ENCODE data around the gene ACP3. TPM values are rescaled to one million over a fixed set of nuclear protein-coding genes. Genes with fewer than 3 reads are reported as not detected.

The ACP3 gene
- total RNA-seq, 1 experiment from 2014 or later, result 0.82 TPM

GRCh38 chr3:132401255-132401654, 84.0 kb downstream of the ACP3 start:
- Mint-ChIP-seq H3K4me3 (ENCODE audit: unreplicated experiment) (no peak overlapping the region), H3K36me3 (ENCODE audit: insufficient read depth, unreplicated experiment) (no peaks in the 10 kb centered on the region), H3K4me1 (ENCODE audit: low read depth, unreplicated experiment) (no peaks in the 10 kb centered on the region), H3K9me3 (ENCODE audit: unreplicated experiment) (no peaks in the 10 kb centered on the region), H3K27me3 (ENCODE audit: insufficient read depth, unreplicated experiment) (no peaks in the 10 kb centered on the region), H3K27ac (ENCODE audit: unreplicated experiment) (no peak overlapping the region)
- Histone ChIP-seq H3K4me1 (no peaks in the 10 kb centered on the region), H3K4me3 (ENCODE audit: low read depth, low read length) (no peak overlapping the region), H3K36me3 (ENCODE audit: control insufficient read depth, insufficient read depth, low read length) (no peaks in the 10 kb centered on the region), H3K9me3 (no peaks in the 10 kb centered on the region), H3K27me3 (replicated peaks; ENCODE audit: control insufficient read depth, insufficient read depth, low read length) (no peaks in the 10 kb centered on the region)
- no TSS peak for BruUV-seq (replicated peaks)
- ChIA-PET POLR2A (no interaction called here), CTCF (no interaction called here)
- DNase-seq, result no peak
- intact Hi-C loops (cut with micrococcal nuclease; ENCODE audit: unreplicated experiment), result no loop called here
- TF ChIP-seq CTCF (IDR thresholded peaks at IDR 0.05; ENCODE audit: insufficient read depth in 1 of 2, low read depth in 1 of 2, low read length in 1 of 2, severe bottlenecking in 1 of 2, unreplicated experiment in 1 of 2), result no peak

- H3K27me3 ChIP-seq (replicated peaks; ENCODE audit: control insufficient read depth, insufficient read depth, low read length), result no peaks in the 10 kb centered on the region
- Mint-ChIP-seq H3K9me3 (ENCODE audit: unreplicated experiment) (no peaks in the 10 kb centered on the region), H3K36me3 (ENCODE audit: insufficient read depth, unreplicated experiment) (no peaks in the 10 kb centered on the region), H3K4me1 (ENCODE audit: low read depth, unreplicated experiment) (no peaks in the 10 kb centered on the region), H3K27me3 (ENCODE audit: insufficient read depth, unreplicated experiment) (no peaks in the 10 kb centered on the region), H3K4me3 (ENCODE audit: unreplicated experiment) (no peak overlapping the region), H3K27ac (ENCODE audit: unreplicated experiment) (no peak overlapping the region)
- DNase-seq, result no peak
- H3K4me3 ChIP-seq (ENCODE audit: low read depth, low read length), result no peak overlapping the region
- POLR2A ChIA-PET, result no interaction called here
- TF ChIP-seq CTCF (IDR thresholded peaks at IDR 0.05; ENCODE audit: insufficient read depth in 1 of 2, low read depth in 1 of 2, low read length in 1 of 2, severe bottlenecking in 1 of 2, unreplicated experiment in 1 of 2), result no peak
- CTCF ChIA-PET, result no interaction called here
- intact Hi-C loops (cut with micrococcal nuclease; ENCODE audit: unreplicated experiment), result no loop called here
- no peaks in the 10 kb centered on the region for H3K36me3 ChIP-seq (ENCODE audit: control insufficient read depth, insufficient read depth, low read length)
- no TSS peak for BruUV-seq (replicated peaks)
- no peaks in the 10 kb centered on the region for H3K9me3 ChIP-seq
- H3K4me1 ChIP-seq, result no peaks in the 10 kb centered on the region
These were observed 87.1 kb downstream of the ACP3 start for GRCh38 chr3:132404276-132404675.

- no peak overlapping the region for H3K27ac Mint-ChIP-seq (ENCODE audit: unreplicated experiment)
- intact Hi-C loops (cut with micrococcal nuclease; ENCODE audit: unreplicated experiment), result no loop called here
- no peaks in the 10 kb centered on the region for H3K36me3 Mint-ChIP-seq (ENCODE audit: insufficient read depth, unreplicated experiment)
- H3K4me3 Mint-ChIP-seq (ENCODE audit: unreplicated experiment), result no peak overlapping the region
- no TSS peak for BruUV-seq (replicated peaks)
- POLR2A ChIA-PET, result no interaction called here
- no peaks in the 10 kb centered on the region for H3K9me3 Mint-ChIP-seq (ENCODE audit: unreplicated experiment)
- no peak for TF ChIP-seq CTCF (IDR thresholded peaks at IDR 0.05; ENCODE audit: insufficient read depth in 1 of 2, low read depth in 1 of 2, low read length in 1 of 2, severe bottlenecking in 1 of 2, unreplicated experiment in 1 of 2)
- Histone ChIP-seq H3K4me3 (ENCODE audit: low read depth, low read length) (no peak overlapping the region), H3K4me1 (no peaks in the 10 kb centered on the region), H3K9me3 (no peaks in the 10 kb centered on the region), H3K36me3 (ENCODE audit: control insufficient read depth, insufficient read depth, low read length) (no peaks in the 10 kb centered on the region), H3K27me3 (replicated peaks; ENCODE audit: control insufficient read depth, insufficient read depth, low read length) (no peaks in the 10 kb centered on the region)
- no peak for DNase-seq
- H3K4me1 Mint-ChIP-seq (ENCODE audit: low read depth, unreplicated experiment), result no peaks in the 10 kb centered on the region
- CTCF ChIA-PET, result interaction anchor here (0.7 kb wide), 1 partner anchor 12 kb away, joined by 3 read pairs; the partner anchor contains the start of gene DNAJC13
- no peaks in the 10 kb centered on the region for H3K27me3 Mint-ChIP-seq (ENCODE audit: insufficient read depth, unreplicated experiment)
These were observed 88.0 kb downstream of the ACP3 start for GRCh38 chr3:132405188-132405587.
